G401.6 (cell line): ENCODE data around the gene BBS9.
"Not testable (repeated sequence)": the region's sequence is repeated elsewhere in the genome, so short reads cannot be mapped to it uniquely, and the experiment has no call there.

Experiments used
- FAIRE-seq: peaks from 2 replicates; lab custom pipeline; 2012; peaks lifted over from hg19 to GRCh38; lab: Jason Lieb, UNC

The BBS9 gene

GRCh38 chr7:33196221-33196620 is 66.9 kb downstream of the BBS9 start:
- FAIRE-seq: no peak

- FAIRE-seq: no peak
Observed at GRCh38 chr7:33200282-33200681, 70.9 kb downstream of the BBS9 start.

DNA sequence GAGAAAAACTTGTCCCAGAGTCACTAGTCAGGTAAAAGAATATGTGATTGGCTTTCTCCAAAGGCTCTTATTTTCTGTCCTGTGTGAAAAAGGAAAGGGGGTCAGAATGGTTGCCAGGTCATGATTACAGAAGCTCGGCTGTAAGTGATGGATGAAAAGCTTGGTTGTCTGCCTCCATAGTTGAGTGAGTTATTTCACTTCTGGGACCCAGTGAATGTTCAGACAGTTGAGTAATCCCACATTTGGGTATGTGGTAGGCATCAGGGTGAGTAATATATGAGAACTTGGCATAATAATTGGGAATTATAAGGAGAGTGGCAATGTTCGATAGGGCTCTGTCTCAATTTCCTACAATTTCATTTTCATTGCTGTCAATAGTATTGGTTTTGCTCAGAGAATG is 72.5 kb downstream of the BBS9 start:
- no peak for FAIRE-seq

DNA sequence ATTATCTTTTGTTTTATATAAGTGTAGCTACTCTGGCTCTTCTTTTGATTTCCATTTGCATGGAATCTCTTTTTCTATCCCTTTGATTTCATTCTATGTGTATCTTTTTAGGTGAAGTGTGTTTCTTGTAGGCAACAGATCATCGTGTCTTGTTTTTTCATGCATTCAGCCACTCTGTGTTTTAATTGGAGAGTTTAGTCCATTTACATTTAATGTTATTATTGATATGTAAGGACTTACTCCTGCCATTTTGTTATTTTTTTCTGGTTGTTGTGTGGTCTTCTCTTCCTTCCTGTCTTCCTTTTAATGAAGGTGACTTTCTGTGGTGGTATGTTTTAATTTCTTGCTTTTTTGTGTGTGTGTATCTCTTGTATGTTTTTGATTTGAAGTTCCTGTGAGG is 81.6 kb downstream of the BBS9 start:
- no peak for FAIRE-seq

- no peak for FAIRE-seq
Observed at GRCh38 chr7:33212144-33212543, 82.8 kb downstream of the BBS9 start.

- no peak for FAIRE-seq
Observed at GRCh38 chr7:33215992-33216391, 86.6 kb downstream of the BBS9 start.

GRCh38 chr7:33217595-33217994 is 88.2 kb downstream of the BBS9 start:
- no peak for FAIRE-seq

- not testable (repeated sequence) for FAIRE-seq
Observed at GRCh38 chr7:33218841-33219535, 89.6 kb downstream of the BBS9 start.

DNA sequence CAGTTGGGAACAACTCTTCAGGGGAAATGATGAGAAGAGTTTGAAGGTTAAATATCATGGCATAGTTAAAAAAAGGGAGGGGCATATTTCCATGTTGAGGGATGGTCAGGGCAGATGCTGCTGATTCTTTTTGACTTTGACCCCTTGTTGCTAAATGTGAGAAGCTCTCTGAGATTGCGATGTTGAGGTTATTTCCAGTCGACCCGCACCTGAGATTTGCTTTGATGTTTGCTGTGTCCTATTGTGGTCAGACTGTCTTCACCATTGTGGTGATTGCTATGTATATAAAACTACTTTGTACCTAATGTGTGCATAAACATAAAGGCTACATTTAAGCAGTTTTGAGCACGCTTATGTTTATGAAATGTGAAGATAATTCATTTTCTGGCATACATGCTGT is 90.9 kb downstream of the BBS9 start:
- FAIRE-seq: no peak

GRCh38 chr7:33221390-33221789 is 92.0 kb downstream of the BBS9 start:
- FAIRE-seq: peak; percentile 11

GRCh38 chr7:33232632-33233145 is 103.3 kb downstream of the BBS9 start:
- no peak for FAIRE-seq

DNA sequence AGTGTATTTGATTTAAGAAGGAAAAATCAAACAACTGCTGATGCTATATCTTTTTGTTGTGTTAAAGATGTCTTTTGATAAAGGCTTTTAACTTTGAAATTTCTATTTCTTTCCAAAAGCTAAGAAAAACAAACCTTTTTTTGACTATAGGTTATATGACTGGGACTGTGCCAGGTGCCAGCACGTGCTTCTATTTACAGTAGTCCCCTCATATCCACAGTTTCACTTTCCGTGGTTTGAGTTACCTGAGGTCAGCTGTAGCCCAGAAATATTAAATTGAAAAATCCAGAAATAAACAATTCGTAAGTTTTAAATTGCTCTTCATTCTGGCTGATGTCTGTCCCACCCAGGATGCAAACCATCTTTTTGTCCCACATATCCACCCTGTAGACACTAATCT is 104.3 kb downstream of the BBS9 start:
- FAIRE-seq: no peak

- no peak for FAIRE-seq
Observed at GRCh38 chr7:33237036-33237435, 107.7 kb downstream of the BBS9 start.

GRCh38 chr7:33243319-33243881 is 114.0 kb downstream of the BBS9 start:
- FAIRE-seq: peak; percentile 88

DNA sequence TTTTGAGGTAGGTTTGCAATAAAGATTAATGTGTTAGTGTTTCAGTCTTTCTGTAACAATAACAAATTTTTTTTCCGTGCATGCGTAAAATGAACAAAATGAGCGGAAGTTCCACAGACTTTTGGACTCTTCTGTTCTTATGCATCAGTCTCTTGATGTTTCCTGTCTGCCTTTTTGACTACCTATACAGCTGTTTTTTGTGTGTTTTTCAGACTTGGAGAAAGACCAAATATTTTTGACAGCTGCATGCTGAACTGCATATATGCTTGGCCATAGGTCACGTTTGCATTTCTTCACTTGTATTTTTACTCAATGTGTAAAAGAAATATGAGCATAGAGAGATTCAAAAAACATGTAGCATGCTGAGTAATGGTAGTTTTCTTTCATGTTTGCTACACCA is 119.3 kb downstream of the BBS9 start:
- no peak for FAIRE-seq

DNA sequence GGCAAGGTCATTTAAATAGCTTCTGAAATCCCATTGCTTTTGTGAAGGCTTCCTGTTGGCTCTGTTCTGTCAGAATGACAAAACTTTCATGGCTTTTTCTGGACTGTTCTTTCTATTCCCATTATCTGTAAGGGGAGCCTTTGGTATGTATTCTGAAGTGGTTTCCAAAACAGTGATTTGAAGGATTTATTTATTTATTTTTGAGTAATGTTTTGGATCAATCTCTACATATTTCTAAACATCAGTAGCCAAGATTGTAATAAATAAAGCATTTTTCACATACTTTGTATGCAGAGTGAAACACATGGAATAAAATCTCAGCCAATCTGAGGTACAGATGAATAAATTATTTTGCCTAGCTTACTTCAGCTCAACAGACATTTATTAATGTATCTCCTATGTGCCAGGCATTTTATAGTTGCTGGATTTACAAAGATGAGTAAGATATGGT is 121.1 kb downstream of the BBS9 start:
- no peak for FAIRE-seq

GRCh38 chr7:33251301-33251700 is 121.9 kb downstream of the BBS9 start:
- FAIRE-seq: no peak

DNA sequence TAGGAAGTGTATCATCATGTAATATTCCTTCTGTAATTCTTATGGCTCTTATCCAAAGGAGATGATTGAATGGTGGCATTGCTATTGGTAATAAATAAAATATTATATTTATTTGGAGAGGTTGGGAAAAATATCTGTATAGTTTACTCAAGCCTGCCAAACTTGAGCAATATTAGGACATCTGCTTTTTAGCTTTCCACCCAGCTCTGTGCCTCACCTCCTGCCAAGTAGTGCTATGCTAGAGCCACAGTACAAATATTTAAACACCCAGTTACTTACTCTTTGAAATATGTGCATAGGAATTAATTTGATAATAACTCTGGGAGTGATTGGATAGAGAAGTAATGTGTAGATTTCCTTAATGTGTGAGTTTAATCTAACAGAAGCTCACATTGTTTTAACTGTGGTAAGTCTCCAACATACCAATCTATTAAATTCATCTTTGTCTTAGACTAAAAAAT is 129.2 kb downstream of the BBS9 start:
- no peak for FAIRE-seq

DNA sequence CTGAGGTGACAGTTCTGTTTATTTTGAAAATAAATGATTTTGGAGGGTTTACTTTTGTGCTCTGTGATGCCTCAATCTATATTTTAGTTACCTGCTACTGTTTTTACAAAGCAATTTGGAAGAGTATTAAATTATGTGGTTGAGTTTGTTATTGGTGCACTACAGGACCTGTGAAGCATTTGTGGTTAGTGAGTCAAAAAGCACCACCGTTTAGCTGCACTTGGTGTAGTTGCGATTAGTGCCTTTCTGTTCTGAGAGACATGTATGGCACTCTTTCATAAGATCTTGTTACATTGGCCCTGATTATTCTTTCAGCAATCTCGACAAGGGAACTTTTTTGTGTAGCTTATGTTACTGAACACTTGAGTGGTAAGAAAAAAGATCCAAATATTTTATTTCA is 132.2 kb downstream of the BBS9 start:
- no peak for FAIRE-seq

DNA sequence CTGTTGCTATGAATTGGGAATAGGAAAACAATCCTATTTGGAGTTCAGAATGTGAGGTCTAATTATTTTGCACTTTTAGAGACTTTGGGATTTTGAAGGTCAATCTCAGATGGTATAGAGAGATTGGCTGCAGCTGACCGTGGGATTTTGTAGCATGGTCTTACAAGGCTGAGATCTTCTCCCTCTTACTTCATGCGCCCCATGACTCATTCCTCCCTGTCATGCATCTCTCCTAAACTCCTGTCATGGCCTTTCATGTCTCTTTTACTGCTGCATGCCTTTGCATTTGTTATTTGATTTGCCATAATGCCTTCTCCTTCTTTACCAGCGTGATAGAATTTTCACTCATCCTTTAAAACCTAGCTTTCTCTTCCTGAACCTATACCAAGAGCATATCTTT is 133.1 kb downstream of the BBS9 start:
- FAIRE-seq: no peak

GRCh38 chr7:33271839-33272371 is 142.5 kb downstream of the BBS9 start:
- FAIRE-seq: not testable (repeated sequence)

GRCh38 chr7:33273356-33273755 is 144.0 kb downstream of the BBS9 start:
- FAIRE-seq: no peak

- FAIRE-seq: no peak
Observed at GRCh38 chr7:33276325-33276724, 147.0 kb downstream of the BBS9 start.

DNA sequence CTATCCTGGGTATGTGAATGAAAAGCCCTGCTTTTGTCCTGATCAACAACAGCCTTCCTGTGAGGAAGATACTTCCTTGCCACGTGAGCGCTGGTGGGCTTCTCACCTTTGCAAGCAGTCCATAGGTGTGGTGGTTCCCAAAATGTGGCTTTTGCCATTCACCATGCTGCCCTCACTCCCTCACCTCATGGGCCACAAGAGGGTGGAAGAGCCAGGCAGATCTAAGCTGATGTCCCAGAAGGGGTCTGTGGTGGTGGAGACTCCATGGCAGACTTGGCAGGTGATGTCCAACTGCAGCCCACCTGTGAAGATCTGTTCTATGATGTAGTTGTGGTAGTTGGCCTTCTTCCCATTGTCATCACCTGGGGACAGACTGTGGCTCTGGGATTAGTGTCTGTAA is 147.4 kb downstream of the BBS9 start:
- no peak for FAIRE-seq
